ENCODE data around the gene AUP1. TPM values are rescaled to one million over a fixed set of nuclear protein-coding genes. Genes with fewer than 3 reads are reported as not detected.
A peak's percentile ranks its signal among the peaks of the same experiment; 100 is the strongest.

Gene AUP1
- total RNA-seq, 1 donor from 2014 or later: 117 TPM

GRCh38 chr2:74504591-74504990 is 24.9 kb downstream of the AUP1 start:
- peaks cover 19% of the 10 kb centered on the region for H3K4me1 Mint-ChIP-seq (ENCODE audit: unreplicated experiment)
- H3K4me3 Mint-ChIP-seq (ENCODE audit: unreplicated experiment): peak overlapping the region; percentile 29
- no peak for DNase-seq (ENCODE audit: low spot score)
- H3K9me3 Mint-ChIP-seq (ENCODE audit: unreplicated experiment): no peaks in the 10 kb centered on the region
- peaks cover 13% of the 10 kb centered on the region for H3K36me3 Mint-ChIP-seq (ENCODE audit: low read depth, unreplicated experiment)
- no peak overlapping the region for H3K27ac Mint-ChIP-seq (ENCODE audit: unreplicated experiment)
- peaks cover 41% of the 10 kb centered on the region for H3K27me3 Mint-ChIP-seq (ENCODE audit: unreplicated experiment)
- TF ChIP-seq CTCF (IDR thresholded peaks at IDR 0.05; ENCODE audit: unreplicated experiment): no peak

- peaks cover 13% of the 10 kb centered on the region for H3K36me3 Mint-ChIP-seq (ENCODE audit: low read depth, unreplicated experiment)
- peak overlapping the region; percentile 29 for H3K4me3 Mint-ChIP-seq (ENCODE audit: unreplicated experiment)
- H3K27ac Mint-ChIP-seq (ENCODE audit: unreplicated experiment): no peak overlapping the region
- peaks cover 41% of the 10 kb centered on the region for H3K27me3 Mint-ChIP-seq (ENCODE audit: unreplicated experiment)
- no peaks in the 10 kb centered on the region for H3K9me3 Mint-ChIP-seq (ENCODE audit: unreplicated experiment)
- DNase-seq (ENCODE audit: low spot score): no peak
- H3K4me1 Mint-ChIP-seq (ENCODE audit: unreplicated experiment): peaks cover 21% of the 10 kb centered on the region
- no peak for TF ChIP-seq CTCF (IDR thresholded peaks at IDR 0.05; ENCODE audit: unreplicated experiment)
Measured at GRCh38 chr2:74503506-74504475, 25.7 kb downstream of the AUP1 start.

GRCh38 chr2:74502720-74503505 is 26.6 kb downstream of the AUP1 start:
- TF ChIP-seq CTCF (IDR thresholded peaks at IDR 0.05; ENCODE audit: unreplicated experiment): no peak
- Mint-ChIP-seq H3K4me1 (ENCODE audit: unreplicated experiment) (peaks cover 21% of the 10 kb centered on the region), H3K27ac (ENCODE audit: unreplicated experiment) (no peak overlapping the region), H3K27me3 (ENCODE audit: unreplicated experiment) (peaks cover 46% of the 10 kb centered on the region), H3K36me3 (ENCODE audit: low read depth, unreplicated experiment) (peaks cover 13% of the 10 kb centered on the region), H3K4me3 (ENCODE audit: unreplicated experiment) (peak overlapping the region; percentile 83), H3K9me3 (ENCODE audit: unreplicated experiment) (no peaks in the 10 kb centered on the region)
- DNase-seq (ENCODE audit: low spot score): peak; percentile 53

DNA sequence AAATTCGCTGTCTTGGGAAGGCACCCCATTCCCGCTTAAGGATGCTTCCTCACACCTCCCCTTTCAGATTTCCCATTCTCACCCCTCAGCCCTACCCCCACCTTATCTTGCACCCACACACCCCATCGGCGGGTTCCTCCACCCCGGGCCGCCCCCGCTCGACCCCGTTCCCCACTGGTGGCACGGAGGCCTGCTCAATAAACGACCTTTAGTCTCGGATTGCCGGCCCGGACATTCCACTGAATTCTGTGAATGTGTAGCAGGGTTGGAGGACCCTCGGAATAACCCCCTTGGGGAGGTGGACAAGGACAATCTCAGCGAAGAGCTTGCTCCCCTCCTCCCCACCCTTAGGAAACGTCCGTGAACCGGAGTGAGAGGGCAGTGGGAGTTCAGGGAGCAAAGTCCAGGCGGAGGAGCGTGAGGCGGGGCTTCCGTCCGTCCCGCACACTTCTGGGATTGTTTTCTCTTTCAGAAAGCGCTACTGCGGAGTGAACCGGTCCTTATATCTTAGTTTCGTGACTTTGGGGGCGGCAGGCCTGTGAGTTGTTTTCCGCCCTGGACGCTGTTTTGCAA is 27.3 kb downstream of the AUP1 start:
- Mint-ChIP-seq H3K27ac (ENCODE audit: unreplicated experiment) (no peak overlapping the region), H3K9me3 (ENCODE audit: unreplicated experiment) (no peaks in the 10 kb centered on the region), H3K4me3 (ENCODE audit: unreplicated experiment) (peak overlapping the region; percentile 83), H3K36me3 (ENCODE audit: low read depth, unreplicated experiment) (peaks cover 13% of the 10 kb centered on the region), H3K4me1 (ENCODE audit: unreplicated experiment) (peaks cover 20% of the 10 kb centered on the region), H3K27me3 (ENCODE audit: unreplicated experiment) (peaks cover 52% of the 10 kb centered on the region)
- TF ChIP-seq CTCF (IDR thresholded peaks at IDR 0.05; ENCODE audit: unreplicated experiment): no peak
- no peak for DNase-seq (ENCODE audit: low spot score)
